HG03060 (cell line): ENCODE data around the gene RAI1.
A peak's percentile ranks its signal among the peaks of the same experiment; 100 is the strongest.

Experiments
- ATAC-seq: cut with Tn5 transposase; IDR thresholded peaks from one replicate; pipeline ENCODE4 v1.9.1; 2021; ENCODE audit warnings: low read depth, moderate number of reproducible peaks; ENCODE audit not compliant: unreplicated experiment

Gene RAI1

GRCh38 chr17:17810084-17810894, 129.0 kb downstream of the RAI1 start:
- no peak for ATAC-seq

DNA sequence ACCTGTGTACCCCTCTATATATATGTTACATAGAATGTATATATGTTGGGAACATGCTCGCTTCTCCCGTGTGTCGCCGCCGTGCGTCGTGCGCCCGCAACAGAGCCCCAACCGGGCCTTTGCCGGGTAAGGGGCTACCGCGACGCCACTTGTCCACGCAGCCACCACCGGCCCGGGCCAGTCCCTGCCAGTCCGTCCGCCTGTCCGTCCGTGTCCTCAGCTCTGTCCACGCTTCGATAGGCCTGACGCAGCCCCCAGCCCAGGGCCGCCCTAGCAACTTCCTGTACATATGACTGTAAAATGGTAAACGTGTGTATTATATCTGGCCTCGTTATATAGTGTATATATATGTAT, 129.6 kb downstream of the RAI1 start:
- ATAC-seq = no peak

GRCh38 chr17:17811381-17812210, 130.3 kb downstream of the RAI1 start:
- ATAC-seq = no peak

- ATAC-seq = no peak
Measured at GRCh38 chr17:17812211-17813054, 131.2 kb downstream of the RAI1 start.

DNA sequence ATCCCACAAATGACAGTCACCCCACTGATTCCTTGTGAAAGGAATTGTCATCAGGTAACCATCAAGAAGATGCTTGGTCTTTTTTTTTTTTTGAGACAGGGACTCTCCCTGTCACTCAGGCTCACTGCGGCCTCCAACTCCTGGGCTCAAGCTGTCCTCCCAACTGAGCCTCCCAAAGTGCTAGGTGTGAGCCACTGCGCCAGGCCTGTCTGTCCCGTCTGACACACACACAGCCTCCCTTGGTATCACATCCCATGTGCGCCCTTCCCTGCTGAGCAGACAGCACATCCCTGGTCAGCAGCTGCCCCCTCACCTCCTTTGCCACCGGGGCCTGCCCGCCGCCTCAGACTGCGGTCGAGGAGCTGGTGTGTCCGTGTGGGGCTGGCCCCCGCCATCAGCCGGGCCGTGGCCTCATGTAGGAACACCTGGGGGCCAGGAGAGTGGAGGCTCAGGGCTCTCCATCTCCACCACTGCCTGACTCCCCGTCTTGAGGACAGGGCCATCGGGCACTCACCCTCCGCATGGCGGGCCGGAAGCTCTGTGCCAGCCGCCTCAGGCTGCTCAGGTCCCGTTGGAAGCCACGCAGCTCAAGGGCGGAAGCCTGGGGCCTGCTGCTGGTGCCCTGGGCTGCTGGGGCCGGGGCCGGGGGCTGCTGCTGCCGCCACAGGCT, 131.9 kb downstream of the RAI1 start:
- ATAC-seq = no peak

DNA sequence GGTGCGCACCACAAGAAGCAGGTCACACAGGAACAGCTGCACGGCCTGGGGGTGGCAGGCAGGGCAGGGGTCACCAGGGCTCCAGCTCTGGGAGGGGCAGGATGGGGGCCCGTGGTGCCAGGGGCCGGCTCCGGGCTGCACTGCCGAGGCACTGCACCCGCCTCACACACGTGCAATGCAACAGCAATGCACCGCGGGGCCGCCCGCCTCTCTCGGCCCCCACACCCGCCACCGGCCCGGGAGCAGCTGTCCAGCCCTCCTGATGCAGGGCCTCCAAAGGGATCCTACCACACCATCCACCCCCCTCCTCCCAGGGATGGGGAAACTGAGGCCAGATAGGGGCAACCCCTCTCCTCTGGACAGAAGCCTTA, 132.5 kb downstream of the RAI1 start:
- ATAC-seq = no peak

DNA sequence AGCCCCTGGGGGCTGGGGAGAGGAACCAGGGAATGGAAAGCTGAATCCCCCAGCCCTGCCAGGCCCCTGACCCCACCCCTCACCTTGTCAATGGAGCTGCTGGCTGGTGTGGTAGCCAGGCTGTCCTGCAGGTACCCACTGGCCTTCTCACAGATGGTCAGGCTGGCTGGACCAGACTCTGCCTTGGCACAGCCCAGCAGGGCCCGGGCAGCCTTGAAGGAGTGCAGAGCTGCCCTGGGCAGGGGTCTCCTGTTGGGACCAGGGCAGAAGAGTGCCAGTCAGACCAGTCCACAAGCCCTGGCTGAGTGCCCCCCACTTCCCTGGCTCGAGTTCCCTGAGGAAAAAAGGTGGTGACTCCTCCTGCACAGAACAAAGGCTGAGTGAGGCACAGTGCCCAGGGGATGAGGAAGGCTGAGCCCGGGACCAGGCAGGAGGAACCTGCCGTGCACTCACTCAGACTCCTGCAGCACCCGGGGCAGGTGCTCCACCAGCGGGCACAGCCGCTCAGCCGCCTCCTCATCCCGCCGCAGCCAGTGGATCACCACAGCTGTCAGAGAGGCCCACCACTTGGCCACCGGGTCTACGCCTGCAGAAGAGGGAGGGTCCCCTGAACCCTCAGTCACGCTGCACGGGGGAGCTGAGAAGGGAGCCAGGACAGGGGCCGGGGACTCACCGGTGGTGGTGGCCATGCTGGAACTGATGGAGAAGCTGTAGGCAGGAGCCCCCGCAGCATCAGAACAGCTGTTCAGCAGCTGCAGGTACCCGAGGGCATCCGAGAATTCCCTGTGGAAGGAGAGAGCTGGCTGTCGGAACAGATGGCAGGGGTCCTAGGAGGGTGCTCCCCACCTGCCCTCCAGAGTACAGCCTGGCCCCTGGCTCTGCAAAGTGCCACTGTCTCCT, 133.2 kb downstream of the RAI1 start:
- ATAC-seq = no peak

- no peak for ATAC-seq
Measured at GRCh38 chr17:17815062-17815406, 133.8 kb downstream of the RAI1 start.

DNA sequence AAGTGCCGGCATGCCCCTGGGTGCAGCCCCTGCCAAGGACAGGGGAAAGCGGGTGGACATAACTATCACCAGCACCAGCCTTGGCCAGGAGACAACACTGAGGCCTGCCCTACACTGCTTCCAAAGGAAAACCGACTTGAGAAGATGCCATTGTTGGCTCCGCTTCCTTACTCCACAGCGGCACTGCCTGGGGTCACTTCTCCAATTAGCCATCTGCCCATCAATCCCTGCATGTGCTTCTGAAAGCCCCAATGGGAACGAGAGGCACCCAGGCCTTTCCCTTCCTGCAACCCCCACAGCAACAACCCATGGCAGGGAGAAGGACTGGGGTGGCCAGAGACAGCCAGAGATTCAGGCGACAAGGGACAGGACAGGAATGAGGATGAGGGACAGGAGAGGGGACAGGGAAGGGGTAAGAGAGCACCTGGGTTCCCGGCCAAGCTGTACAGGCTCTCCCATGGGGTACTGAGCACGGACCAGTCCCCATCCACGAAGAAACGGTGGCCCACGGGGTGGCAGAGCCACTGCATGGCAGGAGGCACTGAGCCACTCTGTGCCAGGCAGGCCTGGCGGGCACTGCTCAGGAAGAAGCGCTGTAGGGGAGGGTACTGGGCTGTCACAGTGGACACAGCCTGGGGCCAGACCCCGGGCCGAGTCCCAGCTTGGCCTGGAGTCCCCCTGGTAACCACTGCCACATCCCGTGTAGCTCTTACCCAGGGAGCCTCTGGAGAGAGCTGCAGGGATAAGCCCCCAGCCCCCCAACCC, 134.4 kb downstream of the RAI1 start:
- no peak for ATAC-seq

GRCh38 chr17:17816240-17816814, 135.1 kb downstream of the RAI1 start:
- ATAC-seq = no peak

- ATAC-seq = no peak
Measured at GRCh38 chr17:17816831-17817551, 135.7 kb downstream of the RAI1 start.

- ATAC-seq = no peak
Measured at GRCh38 chr17:17817552-17817947, 136.3 kb downstream of the RAI1 start.

GRCh38 chr17:17818088-17818526, 136.8 kb downstream of the RAI1 start:
- no peak for ATAC-seq

DNA sequence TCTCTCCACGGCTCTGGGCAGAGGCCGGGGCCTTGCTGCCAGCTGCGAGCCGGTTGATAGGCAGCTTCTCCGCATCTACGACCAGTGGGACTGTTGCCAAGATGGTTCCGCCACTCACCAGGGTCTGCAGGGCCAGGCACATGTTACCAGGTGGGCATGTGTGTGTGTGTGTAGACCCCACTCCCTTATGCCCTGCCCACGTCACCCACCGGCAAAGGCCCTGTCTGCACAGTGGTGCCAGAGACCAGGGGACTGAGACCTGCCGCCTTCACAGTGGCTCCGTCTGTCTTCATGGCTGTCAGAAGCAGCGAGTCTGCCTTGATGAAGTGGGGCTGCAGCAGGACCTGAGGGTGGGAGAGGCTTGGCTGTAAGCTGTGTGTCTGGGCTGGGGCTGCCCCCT, 137.9 kb downstream of the RAI1 start:
- no peak for ATAC-seq

GRCh38 chr17:17819561-17819995, 138.3 kb downstream of the RAI1 start:
- peak; percentile 59 for ATAC-seq

GRCh38 chr17:17820046-17820445, 138.8 kb downstream of the RAI1 start:
- no peak for ATAC-seq

- no peak for ATAC-seq
Measured at GRCh38 chr17:17820463-17821158, 139.4 kb downstream of the RAI1 start.
